ENCODE results near the gene HOXD11. TPM values are rescaled to one million over a fixed set of nuclear protein-coding genes. Genes with fewer than 3 reads are reported as not detected.

HOXD11 gene
- total RNA-seq, 2 experiments from 2014 or later = not detected

- H3K4me1 ChIP-seq (ENCODE audit: insufficient read depth, low read length, poor library complexity, severe bottlenecking) = no peaks in the 10 kb centered on the region
- H3K27ac ChIP-seq (ENCODE audit: low read depth, low read length, poor library complexity, severe bottlenecking) = no peak overlapping the region
- BruUV-seq (replicated peaks) = no TSS peak
- intact Hi-C loops (cut with micrococcal nuclease; ENCODE audit: unreplicated experiment) = no loop called here
- TF ChIP-seq CTCF (conservative IDR thresholded peaks at IDR 0.05; ENCODE audit: low read length) (no peak), EZH2phosphoT487 (IDR thresholded peaks at IDR 0.05; ENCODE audit: borderline replicate concordance, low read depth, low read length) (no peak)
- POLR2A ChIA-PET = no interaction called here
- no peaks in the 10 kb centered on the region for H3K9me3 ChIP-seq (ENCODE audit: low read length)
- H3K9me2 ChIP-seq (ENCODE audit: insufficient read depth, low read length) = no peaks in the 10 kb centered on the region
- DNase-seq (ENCODE audit: low spot score) = no peak
- no peak overlapping the region for H2AFZ ChIP-seq (ENCODE audit: low read length)
- CTCF ChIA-PET (ENCODE audit: unreplicated experiment) = no interaction called here
- H4K20me1 ChIP-seq (ENCODE audit: insufficient read depth, low read length) = no peaks in the 10 kb centered on the region
- H3K4me2 ChIP-seq (ENCODE audit: low read length) = no peak overlapping the region
- H3K36me3 ChIP-seq (ENCODE audit: insufficient read depth, low read length) = no peaks in the 10 kb centered on the region
- H3K79me2 ChIP-seq (ENCODE audit: insufficient read depth, low read depth, low read length) = no peaks in the 10 kb centered on the region
- no peak overlapping the region for H3K4me3 ChIP-seq (ENCODE audit: low read depth, low read length, poor library complexity, severe bottlenecking)
These were observed 16.5 kb downstream of the HOXD11 start for GRCh38 chr2:176123411-176124109.

GRCh38 chr2:176124110-176124946, 17.2 kb downstream of the HOXD11 start:
- CTCF ChIA-PET (ENCODE audit: unreplicated experiment) = no interaction called here
- Histone ChIP-seq H3K4me2 (ENCODE audit: low read length) (no peak overlapping the region), H2AFZ (ENCODE audit: low read length) (no peak overlapping the region), H3K27ac (ENCODE audit: low read depth, low read length, poor library complexity, severe bottlenecking) (no peak overlapping the region), H3K36me3 (ENCODE audit: insufficient read depth, low read length) (no peaks in the 10 kb centered on the region), H3K4me1 (ENCODE audit: insufficient read depth, low read length, poor library complexity, severe bottlenecking) (no peaks in the 10 kb centered on the region), H4K20me1 (ENCODE audit: insufficient read depth, low read length) (no peaks in the 10 kb centered on the region), H3K9me3 (ENCODE audit: low read length) (no peaks in the 10 kb centered on the region), H3K9me2 (ENCODE audit: insufficient read depth, low read length) (no peaks in the 10 kb centered on the region), H3K79me2 (ENCODE audit: insufficient read depth, low read depth, low read length) (no peaks in the 10 kb centered on the region), H3K4me3 (ENCODE audit: low read depth, low read length, poor library complexity, severe bottlenecking) (no peak overlapping the region)
- TF ChIP-seq EZH2phosphoT487 (IDR thresholded peaks at IDR 0.05; ENCODE audit: borderline replicate concordance, low read depth, low read length) (no peak), CTCF (conservative IDR thresholded peaks at IDR 0.05; ENCODE audit: low read length) (no peak)
- BruUV-seq (replicated peaks) = no TSS peak
- intact Hi-C loops (cut with micrococcal nuclease; ENCODE audit: unreplicated experiment) = no loop called here
- POLR2A ChIA-PET = no interaction called here
- DNase-seq (ENCODE audit: low spot score) = no peak
